ENCODE data around the gene LAMTOR2. TPM values are rescaled to one million over a fixed set of nuclear protein-coding genes. Genes with fewer than 3 reads are reported as not detected.

Gene LAMTOR2
- total and polyA plus RNA-seq, 10 of the 15 experiments (the other 5 are each of a cell fraction or from before 2014, with no cell fraction given) = 71.9 to 264 (median 97.0) TPM

- TF ChIP-seq ZNF687 (IDR thresholded peaks at IDR 0.05) (peak; percentile 85), ATF7 (IDR thresholded peaks at IDR 0.05; ENCODE audit: low read depth) (peak; percentile 56; the same call in 1 of the 2 replicates), IKZF2 (IDR thresholded peaks at IDR 0.05) (peak; percentile 77), BMI1 (IDR thresholded peaks at IDR 0.05; ENCODE audit: borderline replicate concordance) (0 out of 2 replicates have a peak, but pooled peaks have one; percentile 16), USF2 (IDR thresholded peaks at IDR 0.05; ENCODE audit: borderline replicate concordance, low read depth, low read length) (no peak), TCF3 (IDR thresholded peaks at IDR 0.05; ENCODE audit: borderline replicate concordance, insufficient read depth, low read depth, low read length) (0 out of 2 replicates have a peak, but pooled peaks have one; percentile 41), ZBED1 (IDR thresholded peaks at IDR 0.05; ENCODE audit: borderline replicate concordance) (peak; percentile 82; the same call in 1 of the 2 replicates), NR2C1 (IDR thresholded peaks at IDR 0.05) (no peak), EED (IDR thresholded peaks at IDR 0.05; ENCODE audit: low read depth) (peak; percentile 94), POLR2AphosphoS2 (IDR thresholded peaks at IDR 0.05; ENCODE audit: low read depth, low read length) (no peak), DPF2 (IDR thresholded peaks at IDR 0.05) (peak; percentile 35; the same call in 1 of the 2 replicates), SIX5 (IDR thresholded peaks at IDR 0.05; ENCODE audit: low read depth, low read length, severe bottlenecking) (no peak), CREM (IDR thresholded peaks at IDR 0.05; ENCODE audit: low read depth) (peak; percentile 83), IRF4 (IDR thresholded peaks at IDR 0.05; ENCODE audit: low read depth, low read length) (peak; percentile 74; the same call in 1 of the 2 replicates), BCL3 (IDR thresholded peaks at IDR 0.05; ENCODE audit: borderline replicate concordance, insufficient read depth, low read depth, low read length, poor library complexity, severe bottlenecking) (peak; percentile 82), POU2F2 (IDR thresholded peaks at IDR 0.05; ENCODE audit: borderline replicate concordance, low read depth, low read length) (peak; percentile 71; the same call in 2 of the 3 replicates), SMARCA5 (IDR thresholded peaks at IDR 0.05) (0 out of 2 replicates have a peak, but pooled peaks have one; percentile 62), RELA (IDR thresholded peaks at IDR 0.05; ENCODE audit: borderline replicate concordance, partially characterized antibody) (peak; percentile 90), RELB (IDR thresholded peaks at IDR 0.05; ENCODE audit: low read depth) (peak; percentile 83), CHD1 (IDR thresholded peaks at IDR 0.05; ENCODE audit: low read depth, low read length) (no peak), CHD2 (IDR thresholded peaks at IDR 0.05; ENCODE audit: borderline replicate concordance, low read depth, low read length) (no peak; the same call in 1 of the 2 replicates)
Observed at GRCh38 chr1:156097499-156098178, 43.1 kb downstream of the LAMTOR2 start (continued).

All from GM12878 (cell line).